ENCODE results near the gene AICDA. TPM values are rescaled to one million over a fixed set of nuclear protein-coding genes. Genes with fewer than 3 reads are reported as not detected.

AICDA gene
- total RNA-seq, 4 donors from 2014 or later = 0.39 to 2.6 (median 0.84) TPM; not detected in 1

- Histone ChIP-seq H3K4me3 (no peak overlapping the region), H3K9me3 (no peaks in the 10 kb centered on the region), H3K36me3 (peaks cover 0 to 3% (median 0%) of the 10 kb centered on the region in 3 donors), H3K27ac (no peak overlapping the region), H3K27me3 (no peaks in the 10 kb centered on the region), H3K4me1 (no peaks in the 10 kb centered on the region)
- WGBS, 2 donors = 85 to 87% methylated on average over 8 of the region's 8 CpGs
- DNase-seq (ENCODE audit: low spot score in 2 of 2) = no peak
- TF ChIP-seq CTCF (IDR thresholded peaks at IDR 0.05) (no peak), EP300 (IDR thresholded peaks at IDR 0.05) (no peak), POLR2A (IDR thresholded peaks at IDR 0.05) (no peak)
Observed at GRCh38 chr12:8648576-8649205, 36.0 kb upstream of the AICDA start.

GRCh38 chr12:8647968-8648367, 35.3 kb upstream of the AICDA start:
- no peak for DNase-seq (ENCODE audit: low spot score in 2 of 2)
- Histone ChIP-seq H3K4me3 (no peak overlapping the region), H3K27ac (no peak overlapping the region), H3K36me3 (peaks cover 0 to 3% (median 0%) of the 10 kb centered on the region in 3 donors), H3K9me3 (no peaks in the 10 kb centered on the region), H3K27me3 (no peaks in the 10 kb centered on the region), H3K4me1 (no peaks in the 10 kb centered on the region)
- 74 to 81% methylated on average over 5 of the region's 5 CpGs for WGBS, 2 donors
- TF ChIP-seq EP300 (IDR thresholded peaks at IDR 0.05) = no peak

- H3K4me3 ChIP-seq = no peak overlapping the region
- no peak for TF ChIP-seq EP300 (IDR thresholded peaks at IDR 0.05)
- no peak for TF ChIP-seq POLR2A (IDR thresholded peaks at IDR 0.05)
- no peak for TF ChIP-seq CTCF (IDR thresholded peaks at IDR 0.05)
- peak overlapping the region in 2 of 4 donors; percentile 46 to 52 for H3K27ac ChIP-seq
- H3K9me3 ChIP-seq = no peaks in the 10 kb centered on the region
- H3K36me3 ChIP-seq = peaks cover 0 to under 1% (median 0%) of the 10 kb centered on the region in 3 donors
- no peak for DNase-seq (ENCODE audit: low spot score in 2 of 2)
- H3K4me1 ChIP-seq = no peaks in the 10 kb centered on the region
- 58 to 64% methylated on average over 5 of the region's 5 CpGs for WGBS, 2 donors
- H3K27me3 ChIP-seq = no peaks in the 10 kb centered on the region
Observed at GRCh38 chr12:8644345-8645248, 31.9 kb upstream of the AICDA start.

- H3K27ac ChIP-seq = no peak overlapping the region
- TF ChIP-seq POLR2A (IDR thresholded peaks at IDR 0.05) (no peak), EP300 (IDR thresholded peaks at IDR 0.05) (no peak), CTCF (IDR thresholded peaks at IDR 0.05) (no peak)
- H3K4me3 ChIP-seq = no peak overlapping the region
- H3K27me3 ChIP-seq = no peaks in the 10 kb centered on the region
- H3K4me1 ChIP-seq = no peaks in the 10 kb centered on the region
- H3K36me3 ChIP-seq = no peaks in the 10 kb centered on the region
- H3K9me3 ChIP-seq = no peaks in the 10 kb centered on the region
- DNase-seq (ENCODE audit: low spot score in 2 of 2) = no peak
- 93 to 95% methylated on average over 1 of the region's 1 CpG for WGBS, 2 donors
Observed at GRCh38 chr12:8642775-8643174, 30.1 kb upstream of the AICDA start.

- H3K27ac ChIP-seq = no peak overlapping the region
- no peak overlapping the region for H3K4me3 ChIP-seq
- no peak for TF ChIP-seq EP300 (IDR thresholded peaks at IDR 0.05)
- TF ChIP-seq POLR2A (IDR thresholded peaks at IDR 0.05) = no peak
- TF ChIP-seq CTCF (IDR thresholded peaks at IDR 0.05) = no peak
- H3K4me1 ChIP-seq = no peaks in the 10 kb centered on the region
- 79% methylated on average over 2 of the region's 2 CpGs for WGBS, 2 donors
- H3K27me3 ChIP-seq = no peaks in the 10 kb centered on the region
- no peak for DNase-seq (ENCODE audit: low spot score in 2 of 2)
- H3K9me3 ChIP-seq = no peaks in the 10 kb centered on the region
- H3K36me3 ChIP-seq = no peaks in the 10 kb centered on the region
Observed at GRCh38 chr12:8639936-8640335, 27.3 kb upstream of the AICDA start.

Measured in tibial nerve (tissue), 4 donors.